Right cardiac atrium (tissue), 5 donors: Measurements from ENCODE around the gene XXYLT1. TPM values are rescaled to one million over a fixed set of nuclear protein-coding genes. Genes with fewer than 3 reads are reported as not detected.

ENCODE experiments used
- ATAC-seq, 2 donors: fragments of 200-7000 bp; cut with Tn5 transposase; one replicate each; pipeline versions ENCODE4 v1.8.0 to v1.9.1; 2020; ENCODE audit warnings: moderate library complexity in 2 of 2, mild to moderate bottlenecking in 1 of 2
- DNase-seq, 3 donors: peaks; one replicate each; pipeline ENCODE4 v3.0.0-alpha.2; 2020
- H3K27ac ChIP-seq: one replicate; pipeline ENCODE4 v1.5.1; 2013; ENCODE audit warnings: mild to moderate bottlenecking, low read length, control low read depth, moderate library complexity
- H3K27me3 ChIP-seq: one replicate; pipeline ENCODE4 v1.6.1; 2013; ENCODE audit not compliant: control insufficient read depth, insufficient read depth
- H3K4me1 ChIP-seq: one replicate; pipeline ENCODE4 v1.6.1; 2013; ENCODE audit warnings: low read length; ENCODE audit not compliant: control insufficient read depth, insufficient read depth
- H3K4me3 ChIP-seq: one replicate; pipeline ENCODE4 v1.5.1; 2013; ENCODE audit warnings: low read length, control low read depth
- H3K9me3 ChIP-seq: one replicate; pipeline ENCODE4 v1.6.1; 2013; ENCODE audit warnings: low read length; ENCODE audit not compliant: control insufficient read depth
- WGBS: extraction: QIAGEN DNeasy Blood & Tissue Kit; methylation state at CpG from one replicate; pipeline ENCODE4 v1.1.7; 2013; 5-methylcytosine and 5-hydroxymethylcytosine counted together
- intact Hi-C, 4 donors: fragments of 100-400 bp; cut with DNase I; formaldehyde crosslinking; loops; one replicate each; pipeline versions ENCODE4 v1.11.0 to v1.14.0; 2022 to 2023
- polyA plus RNA-seq: library from polyadenylated mRNA; stranded (reverse); fragments of 200-250 nt; gene quantifications from one replicate; pipeline ENCODE4 v1.2.3, GENCODE V29; 2013
- total RNA-seq, 4 donors: library from RNA; stranded (reverse); fragmentation: NEBNext Ultra II Directional; extraction: Animal tissue kit (Norgen Biotek cat#: 25700); gene quantifications; one replicate each; pipeline ENCODE4 v1.2.1, GENCODE V29; 2021
- donor health status: healthy with polysubstance abuse.
- donor health status: DM: no; HTN: yes; CAD: no.
- donor health status: DM: no; HTN: no; CAD: no.
- donor health status: DM: no; HTN: yes; CAD: no; lungs with severe emphysema.
- donor health status: DM: yes; HTN: yes; CAD: no.

Gene XXYLT1
- total and polyA plus RNA-seq, 5 donors: 3.3 to 6.2 (median 4.3) TPM

DNA sequence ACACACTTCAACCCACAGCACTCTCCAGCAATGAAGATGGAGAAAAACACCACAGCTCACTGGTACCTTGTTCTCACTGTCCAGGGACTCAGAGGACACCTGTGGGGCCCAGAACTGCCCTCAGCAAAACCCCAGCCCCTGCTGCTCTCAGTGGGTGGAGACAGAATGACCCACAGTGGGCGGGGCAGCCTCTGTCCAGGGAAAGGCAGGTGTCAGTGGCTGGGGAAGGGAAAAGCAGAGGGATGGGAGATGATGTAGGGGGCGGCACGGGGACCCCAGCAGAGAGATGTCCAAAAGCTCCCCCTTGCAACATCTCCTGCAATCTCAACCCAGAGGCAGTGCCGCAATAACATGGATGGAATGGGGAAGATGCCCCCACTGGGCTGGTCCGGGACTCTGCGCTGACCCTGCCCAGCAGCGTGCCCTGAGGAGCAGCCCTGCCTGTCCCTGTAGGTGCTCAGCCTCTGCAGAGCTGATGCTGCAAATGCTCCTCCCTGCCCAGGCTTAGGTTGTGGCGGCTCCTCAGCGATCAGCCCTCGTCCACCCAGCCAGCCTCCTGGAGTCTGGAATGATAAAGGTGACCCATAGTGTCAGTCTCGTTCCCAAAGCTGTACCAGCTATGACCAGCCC is 193.9 kb downstream of the XXYLT1 start:
- WGBS: 94% methylated on average over 11 of the region's 11 CpGs

DNA sequence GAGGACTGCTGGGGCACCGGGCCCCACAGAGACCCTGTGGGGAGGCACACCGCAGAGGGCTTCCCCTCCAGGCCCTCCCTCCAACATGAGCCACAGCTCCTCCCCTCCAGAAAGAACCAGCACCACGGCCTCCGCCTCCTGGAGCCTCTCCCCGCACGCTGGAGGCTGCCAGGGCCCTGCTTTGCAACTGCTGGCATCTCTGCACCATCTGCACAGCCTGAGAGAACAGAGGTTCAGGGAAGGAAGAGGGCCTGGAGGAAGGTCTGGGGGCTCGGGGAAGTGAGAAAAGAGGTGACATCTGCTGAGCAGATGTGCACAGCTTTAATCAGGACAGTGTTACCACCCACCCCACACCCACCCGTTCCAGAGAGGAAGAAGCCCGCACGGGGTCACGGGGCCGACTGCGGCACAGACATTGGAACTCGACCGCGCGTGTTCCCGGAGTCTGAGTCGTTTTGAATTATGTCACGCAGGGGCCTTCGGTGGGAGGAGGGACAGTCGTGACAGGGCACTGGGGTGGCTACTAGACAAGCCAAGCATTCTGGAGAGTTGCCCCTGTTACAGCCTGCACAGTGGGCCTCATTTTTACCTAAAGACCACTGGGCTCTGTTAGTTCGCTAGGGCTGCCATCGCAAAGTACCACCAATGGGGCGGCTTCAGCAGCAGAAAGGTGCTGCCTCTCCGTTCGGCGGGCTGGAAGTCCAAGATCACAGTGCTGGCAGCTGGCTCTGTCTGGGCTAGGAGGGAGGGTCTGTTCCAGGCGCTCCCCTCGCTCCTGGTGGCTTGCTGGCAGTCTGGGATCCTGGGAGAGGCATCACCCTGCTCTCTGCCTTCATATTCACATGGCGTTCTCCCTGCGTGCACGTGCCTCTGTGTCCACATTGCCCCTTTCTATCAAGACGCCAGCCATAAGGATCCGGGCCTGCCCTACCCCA is 194.8 kb downstream of the XXYLT1 start:
- ATAC-seq (no peak), DNase-seq (peak; percentile 3 to 37 (median 25))
- H3K9me3 ChIP-seq: no peaks in the 10 kb centered on the region
- no peak overlapping the region for H3K4me3 ChIP-seq
- 84% methylated on average over 35 of the region's 35 CpGs for WGBS
- no peak overlapping the region for H3K27ac ChIP-seq
- no peaks in the 10 kb centered on the region for H3K27me3 ChIP-seq
- H3K4me1 ChIP-seq: peaks cover 6% of the 10 kb centered on the region
- intact Hi-C loops: no loop called here

More for the DNA sequence above, 193.9 kb downstream of the XXYLT1 start:
- Histone ChIP-seq H3K4me3 (no peak overlapping the region), H3K4me1 (peaks cover 6% of the 10 kb centered on the region), H3K27ac (no peak overlapping the region), H3K9me3 (no peaks in the 10 kb centered on the region), H3K27me3 (no peaks in the 10 kb centered on the region)
- ATAC-seq (no peak), DNase-seq (peak in 2 of 3 donors; percentile 35 to 42)
- intact Hi-C loops: no loop called here

DNA sequence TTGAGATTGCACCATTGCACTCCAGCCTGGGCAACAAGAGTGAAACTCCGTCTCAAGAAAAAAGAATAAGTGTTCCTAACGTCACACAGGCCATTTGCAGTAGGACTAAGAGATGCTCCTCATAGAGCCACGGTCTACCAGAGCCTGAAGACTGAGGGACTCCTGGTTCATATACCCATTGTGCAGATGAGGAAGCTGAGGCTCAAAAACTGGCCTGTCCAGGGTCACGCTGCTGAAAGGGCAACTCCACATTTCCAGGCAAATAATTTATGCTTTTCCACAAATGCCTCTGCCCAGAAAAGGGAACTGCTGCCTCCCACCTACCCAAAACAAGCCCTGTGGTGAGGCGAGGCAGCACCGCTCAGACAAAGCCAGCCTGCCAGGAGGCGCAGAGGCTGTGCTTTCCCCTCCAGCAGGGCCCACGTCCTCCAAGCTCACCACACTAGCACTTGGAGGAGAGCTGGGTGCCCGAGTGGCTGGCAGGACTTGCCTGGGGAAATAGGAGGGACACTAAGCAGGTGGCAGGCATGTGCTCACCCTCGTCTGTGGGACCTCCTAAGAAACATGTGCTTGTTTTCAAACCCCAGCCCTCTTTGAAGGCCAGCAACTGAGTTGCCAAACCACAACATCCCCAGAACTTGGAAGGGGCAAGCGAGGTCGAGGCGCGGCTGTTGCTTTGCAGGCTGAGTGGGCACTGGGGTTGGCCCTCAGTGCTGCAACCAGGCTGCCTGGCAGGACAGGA is 195.6 kb downstream of the XXYLT1 start:
- Histone ChIP-seq H3K27me3 (no peaks in the 10 kb centered on the region), H3K27ac (no peak overlapping the region), H3K9me3 (no peaks in the 10 kb centered on the region), H3K4me3 (no peak overlapping the region), H3K4me1 (peaks cover 3% of the 10 kb centered on the region)
- peak; percentile 7 to 28 (median 23) for DNase-seq
- whole genome bisulfite sequencing: 88% methylated on average over 14 of the region's 14 CpGs
- intact Hi-C loops: no loop called here
- no peak for ATAC-seq

- no peak for ATAC-seq
- no peaks in the 10 kb centered on the region for H3K4me1 ChIP-seq
- peak in 1 of 3 donors; percentile 2 for DNase-seq
- H3K9me3 ChIP-seq: no peaks in the 10 kb centered on the region
- 85% methylated on average over 25 of the region's 25 CpGs for WGBS
- H3K27ac ChIP-seq: no peak overlapping the region
- H3K27me3 ChIP-seq: no peaks in the 10 kb centered on the region
- intact Hi-C loops: no loop called here
- H3K4me3 ChIP-seq: no peak overlapping the region
Measured at GRCh38 chr3:195073866-195074860, 196.8 kb downstream of the XXYLT1 start.

DNA sequence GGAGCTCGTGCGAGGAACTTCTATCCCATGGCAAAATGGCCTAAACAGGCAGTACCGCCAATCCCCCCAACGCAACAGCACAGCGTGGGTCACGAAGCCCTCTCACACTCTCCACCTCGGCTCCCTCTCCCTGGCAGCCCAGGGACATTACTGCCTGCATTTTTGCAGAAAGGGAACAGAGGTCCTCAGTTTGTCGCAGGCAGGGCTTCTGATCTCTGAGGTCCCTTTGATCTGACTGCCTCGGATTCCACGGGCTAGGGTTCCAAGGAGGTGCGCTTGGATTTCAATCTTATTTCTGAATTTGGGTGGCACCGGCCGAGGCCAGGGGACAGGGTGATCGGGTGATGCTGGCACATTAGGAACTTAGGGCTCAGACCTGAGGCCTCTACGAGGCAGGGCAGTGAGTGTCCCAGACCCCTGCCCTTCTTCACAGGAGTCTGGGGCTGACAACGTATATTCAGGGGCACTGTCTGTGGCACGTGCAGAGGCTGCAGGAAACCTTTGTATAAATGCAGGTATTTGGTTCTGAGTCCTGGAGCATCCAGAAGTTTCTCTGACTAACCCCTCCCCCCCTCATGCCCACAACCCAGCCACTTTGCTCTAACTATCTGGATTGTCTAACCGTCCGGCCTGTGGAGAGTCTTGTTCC is 197.9 kb downstream of the XXYLT1 start:
- Histone ChIP-seq H3K9me3 (no peaks in the 10 kb centered on the region), H3K27me3 (no peaks in the 10 kb centered on the region), H3K4me3 (no peak overlapping the region), H3K4me1 (no peaks in the 10 kb centered on the region), H3K27ac (no peak overlapping the region)
- ATAC-seq (no peak), DNase-seq (no peak)
- intact Hi-C loops: no loop called here
- WGBS: 95% methylated on average over 19 of the region's 19 CpGs

DNA sequence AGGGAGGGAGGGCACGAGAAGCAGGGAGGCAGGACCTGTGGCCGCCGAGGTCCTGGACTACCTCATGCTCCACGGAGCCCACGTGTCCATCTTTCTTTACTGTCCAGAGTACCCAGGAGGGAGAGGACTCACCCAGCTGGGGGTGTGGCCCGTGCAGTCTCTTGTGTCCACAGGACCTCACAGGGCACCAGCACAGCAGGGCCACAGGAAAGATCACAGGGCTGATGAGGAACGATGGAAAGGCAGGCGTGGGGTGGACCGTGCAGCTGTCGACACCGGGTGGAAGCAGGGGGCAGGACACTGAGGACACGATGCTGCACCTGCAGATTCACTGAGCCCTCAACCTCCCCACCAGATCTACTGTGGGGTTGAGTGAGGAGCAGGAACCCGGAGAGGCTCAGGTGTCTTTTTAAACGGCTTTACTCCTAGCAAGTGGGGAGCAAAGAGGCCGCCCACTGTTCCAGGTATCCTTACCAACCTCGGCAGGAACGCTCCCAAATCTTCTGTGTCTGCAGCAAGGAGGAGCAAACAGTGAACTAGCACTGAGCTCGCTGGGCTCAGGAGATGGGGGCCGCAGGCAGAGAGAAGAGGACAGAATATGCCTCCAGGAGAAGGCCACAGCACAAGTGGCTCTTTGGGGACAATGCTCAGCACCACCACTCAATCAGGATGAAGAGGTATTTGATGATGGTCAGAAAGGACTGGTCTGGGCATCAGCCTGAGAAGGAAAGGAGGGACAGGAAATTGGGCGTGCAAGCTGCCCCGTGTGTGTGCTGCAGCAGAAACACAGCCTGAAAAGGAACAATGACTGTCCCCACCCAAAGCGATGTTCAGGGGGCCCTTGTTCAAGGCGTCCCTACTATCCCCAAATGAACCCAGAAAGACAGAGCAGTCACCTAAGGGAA is 198.8 kb downstream of the XXYLT1 start:
- WGBS: 81% methylated on average over 23 of the region's 23 CpGs
- Histone ChIP-seq H3K27me3 (no peaks in the 10 kb centered on the region), H3K27ac (no peak overlapping the region), H3K4me3 (no peak overlapping the region), H3K4me1 (no peaks in the 10 kb centered on the region), H3K9me3 (no peaks in the 10 kb centered on the region)
- intact Hi-C loops: no loop called here
- DNase-seq: peak in 2 of 3 donors; percentile 3 to 20
- ATAC-seq: no peak

GRCh38 chr3:195071011-195071728 is 199.8 kb downstream of the XXYLT1 start:
- no peak for ATAC-seq
- H3K4me1 ChIP-seq: no peaks in the 10 kb centered on the region
- H3K27me3 ChIP-seq: no peaks in the 10 kb centered on the region
- intact Hi-C loops: no loop called here
- peak in 1 of 3 donors; percentile 29 for DNase-seq
- H3K27ac ChIP-seq: no peak overlapping the region
- no peaks in the 10 kb centered on the region for H3K9me3 ChIP-seq
- no peak overlapping the region for H3K4me3 ChIP-seq
- WGBS: 94% methylated on average over 19 of the region's 19 CpGs

- 91% methylated on average over 6 of the region's 6 CpGs for WGBS
- ATAC-seq (no peak), DNase-seq (no peak)
- Histone ChIP-seq H3K4me1 (no peaks in the 10 kb centered on the region), H3K4me3 (no peak overlapping the region), H3K27ac (no peak overlapping the region), H3K27me3 (no peaks in the 10 kb centered on the region), H3K9me3 (no peaks in the 10 kb centered on the region)
- intact Hi-C loops: no loop called here
Measured at GRCh38 chr3:195070336-195070735, 200.6 kb downstream of the XXYLT1 start.
